Gastroesophageal sphincter (tissue), 4 donors: ENCODE results near the gene DNAI1. TPM values are rescaled to one million over a fixed set of nuclear protein-coding genes. Genes with fewer than 3 reads are reported as not detected.

ENCODE experiments used
- ATAC-seq: fragments of 150-250 bp; one replicate; pipeline ENCODE4 v1.9.1; 2016; ENCODE audit warnings: mild to moderate bottlenecking, moderate library complexity
- H3K27ac ChIP-seq, 4 donors: fragments of 200-600 bp; sonication (generic) in 3 of 4; 1 replicate in 3 of 4; 2 replicates in 1 of 4; pipeline ENCODE4 v1.5.1; 2016 to 2019
- H3K27me3 ChIP-seq: fragments of 200-600 bp; sonication (generic); one replicate; pipeline ENCODE4 v1.5.1; 2019
- H3K36me3 ChIP-seq, 2 donors: fragments of 200-600 bp; sonication (generic); one replicate each; pipeline ENCODE4 v1.5.1; 2019; ENCODE audit warnings: control low read depth in 1 of 2
- H3K4me1 ChIP-seq, 3 donors: fragments of 200-600 bp; sonication (generic); 1 replicate in 2 of 3; 2 replicates in 1 of 3; pipeline ENCODE4 v1.5.1; 2016 to 2019; ENCODE audit warnings: control low read depth in 2 of 3
- H3K4me3 ChIP-seq, 2 donors: fragments of 200-600 bp; sonication (generic); one replicate each; pipeline ENCODE4 v1.5.1; 2019; ENCODE audit warnings: mild to moderate bottlenecking in 1 of 2, moderate library complexity in 1 of 2
- H3K9me3 ChIP-seq, 3 donors: fragments of 200-600 bp; sonication (generic); one replicate each; pipeline ENCODE4 v1.5.1; 2017 to 2019; ENCODE audit warnings: control low read depth in 2 of 3
- EP300 ChIP-seq: sonication (generic); formaldehyde crosslinking; IDR thresholded peaks from one replicate; pipeline ENCODE4 v1.6.1; 2017; ENCODE audit warnings: antibody characterized with exemption, mild to moderate bottlenecking
- POLR2A ChIP-seq, 2 donors: fragments of 450-650 bp; IDR thresholded peaks; one replicate each; pipeline ENCODE4 v1.6.1; 2017; ENCODE audit warnings: antibody characterized with exemption in 2 of 2, mild to moderate bottlenecking in 2 of 2, moderate library complexity in 1 of 2
- POLR2AphosphoS5 ChIP-seq: sonication (generic); formaldehyde crosslinking; IDR thresholded peaks from one replicate; pipeline ENCODE4 v1.6.1; 2017; ENCODE audit warnings: antibody characterized with exemption
- WGBS, 2 donors: methylation state at CpG; one replicate each; pipeline ENCODE4 v1.1.5; 2018; ENCODE audit warnings: low coverage in 1 of 2; 5-methylcytosine and 5-hydroxymethylcytosine counted together
- total RNA-seq, 4 donors: library from RNA; depleted of rRNA; stranded (reverse); fragments of >200 nt; gene quantifications; one replicate each; pipeline ENCODE4 v1.1.0, GENCODE V29; 2016
- TF ChIP-seq, protein P1 (sequence below), 4 experiments: fragments of 200-600 bp in 2 of 4; fragments of 450-650 bp in 2 of 4; sonication (generic) in 1 of 4; IDR thresholded peaks; one replicate each; pipeline ENCODE4 v1.5.1; 2017 to 2019; ENCODE audit warnings: antibody characterized with exemption in 4 of 4, mild to moderate bottlenecking in 2 of 4, moderate library complexity in 2 of 4

The DNAI1 gene
- total RNA-seq, 4 donors from 2014 or later = not detected

DNA sequence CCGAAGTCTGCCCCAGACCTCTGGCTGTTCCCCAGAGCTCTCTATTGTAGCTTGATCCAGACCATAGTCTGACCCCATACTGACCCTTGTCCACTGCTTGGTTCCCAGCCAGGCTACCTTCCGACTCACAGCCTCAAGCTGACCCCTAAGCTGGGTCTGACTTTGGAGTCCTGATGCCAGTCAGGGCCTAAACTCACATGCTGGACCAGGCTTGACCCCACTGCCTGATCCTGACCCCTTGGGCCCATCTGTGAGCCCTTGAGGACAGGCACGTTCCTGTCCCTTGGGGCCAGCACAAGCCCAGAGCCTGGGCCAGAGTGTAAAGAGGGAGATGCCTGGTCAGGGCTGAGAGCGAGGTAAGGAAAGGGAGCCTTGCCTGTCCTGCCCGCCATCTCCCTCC lies 96.9 kb downstream of the DNAI1 start:
- WGBS, 2 donors = 71 to 80% methylated on average over 1 to 3 of the region's 5 CpGs
- H3K4me3 ChIP-seq = no peak overlapping the region
- H3K27me3 ChIP-seq = peaks cover 40% of the 10 kb centered on the region
- peaks cover 0 to 17% (median 7%) of the 10 kb centered on the region in 3 donors for H3K4me1 ChIP-seq
- H3K27ac ChIP-seq = no peak overlapping the region
- ATAC-seq = no peak
- no peaks in the 10 kb centered on the region for H3K36me3 ChIP-seq
- TF ChIP-seq, protein P1, sequence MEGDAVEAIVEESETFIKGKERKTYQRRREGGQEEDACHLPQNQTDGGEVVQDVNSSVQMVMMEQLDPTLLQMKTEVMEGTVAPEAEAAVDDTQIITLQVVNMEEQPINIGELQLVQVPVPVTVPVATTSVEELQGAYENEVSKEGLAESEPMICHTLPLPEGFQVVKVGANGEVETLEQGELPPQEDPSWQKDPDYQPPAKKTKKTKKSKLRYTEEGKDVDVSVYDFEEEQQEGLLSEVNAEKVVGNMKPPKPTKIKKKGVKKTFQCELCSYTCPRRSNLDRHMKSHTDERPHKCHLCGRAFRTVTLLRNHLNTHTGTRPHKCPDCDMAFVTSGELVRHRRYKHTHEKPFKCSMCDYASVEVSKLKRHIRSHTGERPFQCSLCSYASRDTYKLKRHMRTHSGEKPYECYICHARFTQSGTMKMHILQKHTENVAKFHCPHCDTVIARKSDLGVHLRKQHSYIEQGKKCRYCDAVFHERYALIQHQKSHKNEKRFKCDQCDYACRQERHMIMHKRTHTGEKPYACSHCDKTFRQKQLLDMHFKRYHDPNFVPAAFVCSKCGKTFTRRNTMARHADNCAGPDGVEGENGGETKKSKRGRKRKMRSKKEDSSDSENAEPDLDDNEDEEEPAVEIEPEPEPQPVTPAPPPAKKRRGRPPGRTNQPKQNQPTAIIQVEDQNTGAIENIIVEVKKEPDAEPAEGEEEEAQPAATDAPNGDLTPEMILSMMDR (IDR thresholded peaks at IDR 0.05) = no peak
- TF ChIP-seq POLR2A (IDR thresholded peaks at IDR 0.05) (no peak), POLR2AphosphoS5 (no peak), EP300 (no peak)
- no peaks in the 10 kb centered on the region for H3K9me3 ChIP-seq

DNA sequence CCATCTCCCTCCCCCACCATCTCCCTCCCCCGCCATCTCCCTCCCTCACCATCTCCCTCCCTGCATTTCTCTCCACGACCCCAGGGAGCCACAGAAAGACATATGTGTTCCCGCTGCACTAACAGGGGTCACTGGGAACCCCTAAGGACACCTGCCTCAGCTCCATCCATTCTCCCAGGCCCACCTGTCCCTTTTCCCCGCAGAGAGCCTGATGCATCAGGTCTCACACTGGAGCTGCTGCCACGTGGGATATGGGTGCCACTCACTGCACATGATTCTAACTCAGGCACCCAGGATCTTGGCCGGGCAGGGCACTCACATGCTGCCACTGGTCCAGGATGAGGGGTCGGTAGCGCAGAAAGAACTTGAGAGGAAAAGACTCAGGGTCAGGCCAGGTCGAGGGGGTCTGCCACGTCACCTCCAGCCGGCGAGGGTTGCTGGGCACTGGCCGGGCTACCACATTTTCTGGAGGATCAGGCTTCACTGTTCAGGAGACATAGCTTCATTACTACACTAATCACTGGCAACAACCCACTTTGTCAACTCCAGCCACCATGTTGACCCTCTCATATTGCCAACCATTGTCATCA lies 97.4 kb downstream of the DNAI1 start:
- no peak for TF ChIP-seq POLR2A (IDR thresholded peaks at IDR 0.05)
- no peak for TF ChIP-seq EP300
- TF ChIP-seq, protein P1 (IDR thresholded peaks at IDR 0.05) = no peak
- no peak for TF ChIP-seq POLR2AphosphoS5
- H3K9me3 ChIP-seq = no peaks in the 10 kb centered on the region
- H3K4me3 ChIP-seq = no peak overlapping the region
- peaks cover 45% of the 10 kb centered on the region for H3K27me3 ChIP-seq
- ATAC-seq = no peak
- H3K27ac ChIP-seq = no peak overlapping the region
- H3K4me1 ChIP-seq = peaks cover 0 to 22% (median 7%) of the 10 kb centered on the region in 3 donors
- 84 to 93% methylated on average over 8 of the region's 13 CpGs for WGBS, 2 donors
- no peaks in the 10 kb centered on the region for H3K36me3 ChIP-seq

DNA sequence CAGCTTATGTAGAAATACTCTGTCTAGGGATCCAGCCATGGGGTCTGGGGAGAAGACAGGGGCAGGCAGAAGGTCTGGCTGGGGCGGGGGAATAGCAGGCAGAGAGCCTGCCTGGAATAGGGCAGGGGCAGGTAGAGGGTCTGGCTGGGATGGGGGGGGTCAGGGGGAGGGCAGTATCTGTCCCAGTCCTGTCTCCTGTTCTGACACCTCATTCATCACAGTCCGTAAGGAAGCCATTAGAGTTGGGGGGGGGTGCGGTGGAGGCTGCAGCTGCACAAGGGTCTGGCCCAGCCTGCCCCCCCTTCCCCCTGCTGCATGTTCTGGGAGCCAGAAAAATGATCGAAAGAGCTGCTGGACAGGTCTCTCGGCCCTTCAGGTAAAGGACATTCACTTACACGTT lies 98.3 kb downstream of the DNAI1 start:
- TF ChIP-seq POLR2A (IDR thresholded peaks at IDR 0.05) (no peak), POLR2AphosphoS5 (no peak), EP300 (no peak)
- TF ChIP-seq, protein P1 (IDR thresholded peaks at IDR 0.05) = no peak
- Histone ChIP-seq H3K4me3 (no peak overlapping the region), H3K9me3 (peaks cover 0 to 2% (median 0%) of the 10 kb centered on the region in 3 donors), H3K4me1 (peaks cover 0 to 24% (median 7%) of the 10 kb centered on the region in 3 donors), H3K36me3 (no peaks in the 10 kb centered on the region), H3K27ac (no peak overlapping the region), H3K27me3 (peaks cover 49% of the 10 kb centered on the region)
- ATAC-seq = no peak
- 60 to 64% methylated on average over 1 to 6 of the region's 6 CpGs for whole genome bisulfite sequencing, 2 donors

DNA sequence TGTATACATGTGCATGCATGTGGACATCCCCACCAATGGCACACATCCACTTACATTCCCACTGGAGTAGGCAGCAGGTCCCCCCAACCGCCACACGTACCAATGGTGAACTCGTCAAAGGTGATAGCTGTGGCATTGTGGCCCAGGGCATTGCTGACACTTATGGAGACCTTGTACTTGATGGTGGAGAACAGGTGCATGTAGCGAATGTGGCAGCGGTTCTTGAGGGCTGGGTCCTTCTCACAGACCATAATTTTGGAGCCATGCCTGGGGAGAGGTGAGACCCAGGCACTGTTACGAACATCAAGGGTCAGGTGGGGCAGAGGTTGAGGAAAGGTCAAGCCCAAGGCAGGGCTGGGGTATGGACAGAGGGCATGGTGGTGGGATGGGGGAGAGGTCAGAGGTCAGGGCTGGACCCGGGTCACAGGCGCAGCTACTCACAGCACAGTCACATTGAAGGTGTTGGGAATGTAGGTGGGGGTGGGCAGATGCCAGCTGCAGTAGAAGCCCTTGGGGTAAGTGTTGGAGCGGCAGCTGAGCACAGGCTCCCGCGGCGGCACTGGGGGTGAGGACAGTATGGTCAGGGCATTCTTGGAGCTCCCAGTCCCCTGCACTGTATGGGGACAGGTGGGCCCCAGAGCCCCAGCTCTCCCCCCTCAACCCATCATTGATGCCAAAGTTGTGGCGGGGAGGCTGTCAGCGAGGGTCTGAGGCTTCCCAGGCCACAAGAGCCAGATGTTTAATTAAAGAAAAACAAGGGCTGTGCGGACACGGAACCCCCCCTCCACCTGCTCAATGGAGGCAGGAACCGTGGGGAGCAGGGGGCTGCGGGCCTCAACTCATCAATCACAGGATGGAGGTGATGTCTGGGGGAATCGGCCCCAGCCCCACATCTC lies 99.1 kb downstream of the DNAI1 start:
- TF ChIP-seq, protein P1 (IDR thresholded peaks at IDR 0.05) = no peak
- TF ChIP-seq EP300 (no peak), POLR2AphosphoS5 (no peak), POLR2A (IDR thresholded peaks at IDR 0.05) (no peak)
- peaks cover 0 to 4% (median 0%) of the 10 kb centered on the region in 3 donors for H3K9me3 ChIP-seq
- H3K36me3 ChIP-seq = no peaks in the 10 kb centered on the region
- H3K4me3 ChIP-seq = no peak overlapping the region
- WGBS, 2 donors = 61 to 63% methylated on average over 8 to 9 of the region's 19 CpGs
- no peak overlapping the region for H3K27ac ChIP-seq
- peaks cover 0 to 24% (median 7%) of the 10 kb centered on the region in 3 donors for H3K4me1 ChIP-seq
- H3K27me3 ChIP-seq = peaks cover 54% of the 10 kb centered on the region
- ATAC-seq = no peak
